ENCODE measurements around the gene GHRHR.

The GHRHR gene

GRCh38 chr7:30963842-30964241, at the start of gene GHRHR:
GHRHR (plus strand) TSS chr7:30963953; CDS start chr7:30964069, 116 bp downstream.
- peak in 2 of 10 donors; percentile 46 to 52 for DNase-seq
- intact Hi-C loops (cut with DNase I): no loop called here

- intact Hi-C loops (cut with DNase I): no loop called here
- DNase-seq: peak in 1 of 10 donors; percentile 35
Measured at GRCh38 chr7:30914596-30914995, 49.2 kb upstream of the GHRHR start.

GRCh38 chr7:30915005-30915601, 48.6 kb upstream of the GHRHR start:
- DNase-seq: peak in 3 of 10 donors; percentile 9 to 61 (median 53)
- intact Hi-C loops (cut with DNase I): no loop called here

GRCh38 chr7:30915751-30916150, 48.0 kb upstream of the GHRHR start:
- no peak for DNase-seq
- intact Hi-C loops (cut with DNase I): no loop called here

GRCh38 chr7:30916255-30916654, 47.5 kb upstream of the GHRHR start:
- intact Hi-C loops (cut with DNase I): no loop called here
- peak in 2 of 10 donors; percentile 16 to 77 for DNase-seq

- intact Hi-C loops (cut with DNase I): no loop called here
- peak in 1 of 10 donors; percentile 54 for DNase-seq
Measured at GRCh38 chr7:30916767-30917166, 47.0 kb upstream of the GHRHR start.

- peak in 2 of 10 donors; percentile 30 to 43 for DNase-seq
- intact Hi-C loops (cut with DNase I): no loop called here
Measured at GRCh38 chr7:30917216-30917893, 46.4 kb upstream of the GHRHR start.

GRCh38 chr7:30918676-30919075, 45.1 kb upstream of the GHRHR start:
- intact Hi-C loops (cut with DNase I): no loop called here
- peak in 3 of 10 donors; percentile 3 to 66 (median 22) for DNase-seq

GRCh38 chr7:30920021-30920583, 43.7 kb upstream of the GHRHR start:
- intact Hi-C loops (cut with DNase I): no loop called here

GRCh38 chr7:30920584-30921539, 42.9 kb upstream of the GHRHR start:
- intact Hi-C loops (cut with DNase I): no loop called here
- DNase-seq: peak in 8 of 10 donors; percentile 8 to 85 (median 14)

More at GRCh38 chr7:30920021-30920583, 43.7 kb upstream of the GHRHR start:
- peak in 5 of 10 donors; percentile 2 to 55 (median 35) for DNase-seq

- intact Hi-C loops (cut with DNase I): no loop called here
- peak in 9 of 10 donors; percentile 1 to 71 (median 6) for DNase-seq
Measured at GRCh38 chr7:30921540-30922401, 42.0 kb upstream of the GHRHR start.

- peak in 8 of 10 donors; percentile 3 to 70 (median 6) for DNase-seq
- intact Hi-C loops (cut with DNase I): no loop called here
Measured at GRCh38 chr7:30922596-30922995, 41.2 kb upstream of the GHRHR start.

- intact Hi-C loops (cut with DNase I): no loop called here
- peak in 7 of 10 donors; percentile 2 to 78 (median 8) for DNase-seq
Measured at GRCh38 chr7:30923009-30923773, 40.6 kb upstream of the GHRHR start.

- intact Hi-C loops (cut with DNase I): no loop called here
- DNase-seq: peak in 7 of 10 donors; percentile 0 to 63 (median 7)
Measured at GRCh38 chr7:30923774-30924413, 39.9 kb upstream of the GHRHR start.

GRCh38 chr7:30924624-30925023, 39.1 kb upstream of the GHRHR start:
- peak in 3 of 10 donors; percentile 6 to 35 (median 7) for DNase-seq
- intact Hi-C loops (cut with DNase I): no loop called here

- intact Hi-C loops (cut with DNase I): no loop called here
- DNase-seq: peak in 3 of 10 donors; percentile 6 to 45 (median 9)
Measured at GRCh38 chr7:30925117-30925516, 38.6 kb upstream of the GHRHR start.

GRCh38 chr7:30925913-30926312, 37.8 kb upstream of the GHRHR start:
- DNase-seq: peak in 5 of 10 donors; percentile 1 to 62 (median 37)
- intact Hi-C loops (cut with DNase I): no loop called here

GRCh38 chr7:30926313-30926712, 37.4 kb upstream of the GHRHR start:
- peak in 4 of 10 donors; percentile 1 to 55 (median 4) for DNase-seq
- intact Hi-C loops (cut with DNase I): no loop called here
